ENCODE results near the gene NRCAM. TPM values are rescaled to one million over a fixed set of nuclear protein-coding genes. Genes with fewer than 3 reads are reported as not detected.

NRCAM gene
- total RNA-seq, 4 donors from 2014 or later: 1.1 to 6.1 (median 4.0) TPM

DNA sequence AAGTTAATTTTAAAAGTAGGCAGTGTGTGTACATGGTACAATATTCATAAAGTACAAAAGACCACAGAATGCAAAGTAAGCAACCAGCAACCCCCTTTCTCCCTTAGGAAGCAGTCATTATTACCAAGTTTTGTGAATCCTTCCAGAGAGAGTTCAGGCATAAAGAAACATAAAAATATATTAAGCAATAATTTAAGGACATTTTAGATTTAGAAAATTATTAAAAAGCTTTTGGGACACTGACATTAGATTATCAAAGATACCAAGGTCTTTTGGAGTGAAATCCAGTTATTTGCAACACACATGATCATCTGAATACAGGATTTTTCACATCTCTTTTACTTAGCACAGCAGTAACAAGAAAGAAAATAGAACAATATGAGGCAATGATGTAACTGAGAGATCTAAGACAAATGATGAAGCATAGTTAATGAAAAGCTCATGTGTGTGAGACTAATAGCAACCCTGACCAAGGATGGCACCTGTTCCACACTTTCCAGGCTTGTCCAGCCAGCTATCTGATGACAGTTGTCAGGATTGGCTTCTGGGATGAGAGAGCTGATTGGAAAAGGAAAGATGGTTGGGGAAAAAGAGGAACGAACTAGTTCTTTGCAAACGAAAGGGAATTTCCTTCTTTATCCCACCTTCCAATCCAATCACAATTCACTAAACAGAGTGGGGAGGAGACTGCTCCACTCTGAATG, 210.6 kb downstream of the NRCAM start:
- H3K4me3 ChIP-seq (ENCODE audit: low read depth, poor library complexity, severe bottlenecking): no peak overlapping the region
- intact Hi-C loops (cut with DNase I; ENCODE audit: low total_unique reads): no loop called here
- WGBS, 2 donors: 44 to 52% methylated on average over 2 of the region's 2 CpGs
- TF ChIP-seq, protein P1, sequence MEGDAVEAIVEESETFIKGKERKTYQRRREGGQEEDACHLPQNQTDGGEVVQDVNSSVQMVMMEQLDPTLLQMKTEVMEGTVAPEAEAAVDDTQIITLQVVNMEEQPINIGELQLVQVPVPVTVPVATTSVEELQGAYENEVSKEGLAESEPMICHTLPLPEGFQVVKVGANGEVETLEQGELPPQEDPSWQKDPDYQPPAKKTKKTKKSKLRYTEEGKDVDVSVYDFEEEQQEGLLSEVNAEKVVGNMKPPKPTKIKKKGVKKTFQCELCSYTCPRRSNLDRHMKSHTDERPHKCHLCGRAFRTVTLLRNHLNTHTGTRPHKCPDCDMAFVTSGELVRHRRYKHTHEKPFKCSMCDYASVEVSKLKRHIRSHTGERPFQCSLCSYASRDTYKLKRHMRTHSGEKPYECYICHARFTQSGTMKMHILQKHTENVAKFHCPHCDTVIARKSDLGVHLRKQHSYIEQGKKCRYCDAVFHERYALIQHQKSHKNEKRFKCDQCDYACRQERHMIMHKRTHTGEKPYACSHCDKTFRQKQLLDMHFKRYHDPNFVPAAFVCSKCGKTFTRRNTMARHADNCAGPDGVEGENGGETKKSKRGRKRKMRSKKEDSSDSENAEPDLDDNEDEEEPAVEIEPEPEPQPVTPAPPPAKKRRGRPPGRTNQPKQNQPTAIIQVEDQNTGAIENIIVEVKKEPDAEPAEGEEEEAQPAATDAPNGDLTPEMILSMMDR (IDR thresholded peaks at IDR 0.05): no peak
- TF ChIP-seq POLR2A (IDR thresholded peaks at IDR 0.05): no peak
- no peak for DNase-seq (ENCODE audit: low spot score in 2 of 2)

DNA sequence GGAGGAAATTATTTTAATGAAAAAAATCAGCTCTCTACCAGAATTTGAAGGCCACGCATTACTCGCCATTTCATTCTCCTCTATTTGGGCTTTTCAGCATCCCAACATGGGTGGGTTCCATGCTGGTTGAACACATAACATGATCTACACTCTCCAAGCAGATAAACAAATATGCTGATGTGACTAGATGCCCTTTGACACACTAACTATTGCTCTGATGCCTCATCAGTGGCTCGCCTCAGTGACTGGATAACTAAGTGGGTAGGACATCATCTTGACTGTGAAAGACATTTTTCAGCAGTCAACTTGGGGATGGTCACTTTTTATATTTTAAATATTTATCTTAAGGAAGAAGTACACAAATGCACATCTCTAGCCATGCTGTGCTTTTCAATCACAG, 212.1 kb downstream of the NRCAM start:
- intact Hi-C loops (cut with DNase I; ENCODE audit: low total_unique reads): no loop called here
- no peak overlapping the region for H3K4me3 ChIP-seq (ENCODE audit: low read depth, poor library complexity, severe bottlenecking)
- DNase-seq (ENCODE audit: low spot score in 2 of 2): no peak
- no peak for TF ChIP-seq POLR2A (IDR thresholded peaks at IDR 0.05)
- TF ChIP-seq, protein P1 (IDR thresholded peaks at IDR 0.05): no peak
- 94 to 98% methylated on average over 3 of the region's 3 CpGs for WGBS, 2 donors

- TF ChIP-seq POLR2A (IDR thresholded peaks at IDR 0.05): no peak
- TF ChIP-seq, protein P1 (IDR thresholded peaks at IDR 0.05): no peak
- WGBS, 2 donors: 70 to 74% methylated on average over 11 of the region's 11 CpGs
- H3K4me3 ChIP-seq (ENCODE audit: low read depth, poor library complexity, severe bottlenecking): no peak overlapping the region
- DNase-seq (ENCODE audit: low spot score in 2 of 2): no peak
- intact Hi-C loops (cut with DNase I; ENCODE audit: low total_unique reads): no loop called here
Observed at GRCh38 chr7:108239501-108240225, 216.6 kb downstream of the NRCAM start.

- WGBS, 2 donors: 60 to 66% methylated on average over 2 of the region's 2 CpGs
- DNase-seq (ENCODE audit: low spot score in 2 of 2): no peak
- intact Hi-C loops (cut with DNase I; ENCODE audit: low total_unique reads): no loop called here
- TF ChIP-seq, protein P1 (IDR thresholded peaks at IDR 0.05): no peak
- no peak for TF ChIP-seq POLR2A (IDR thresholded peaks at IDR 0.05)
- no peak overlapping the region for H3K4me3 ChIP-seq (ENCODE audit: low read depth, poor library complexity, severe bottlenecking)
Observed at GRCh38 chr7:108236681-108237415, 219.4 kb downstream of the NRCAM start.

DNA sequence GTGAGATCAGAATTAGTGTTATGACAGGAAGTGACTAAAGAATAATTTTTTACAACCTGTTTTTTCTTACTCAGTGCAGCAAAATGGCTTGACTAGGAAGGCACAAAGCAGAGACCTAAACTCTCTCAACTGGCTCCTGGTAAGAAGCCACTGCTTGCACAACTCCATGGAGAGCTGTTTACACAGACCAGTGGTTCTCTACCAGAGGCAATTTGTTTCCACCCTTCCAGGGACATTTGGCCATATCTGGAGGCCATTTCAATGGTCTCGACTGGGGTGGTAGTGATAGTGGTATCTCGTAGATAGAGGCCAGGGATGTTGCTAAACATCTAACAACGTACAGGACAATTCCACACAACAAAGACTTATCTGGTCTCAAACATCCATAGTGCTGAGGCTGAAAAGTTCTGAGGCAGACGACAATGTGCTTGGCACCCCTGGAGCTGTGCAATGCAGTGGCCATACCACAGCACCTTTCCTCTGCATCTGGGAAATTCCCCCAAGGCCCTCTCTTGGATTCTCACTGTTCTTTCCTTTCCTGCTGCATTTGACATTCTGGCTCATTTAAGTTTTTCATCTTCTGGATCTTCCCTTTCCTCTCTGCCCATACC, 220.7 kb downstream of the NRCAM start:
- intact Hi-C loops (cut with DNase I; ENCODE audit: low total_unique reads): no loop called here
- no peak for DNase-seq (ENCODE audit: low spot score in 2 of 2)
- no peak overlapping the region for H3K4me3 ChIP-seq (ENCODE audit: low read depth, poor library complexity, severe bottlenecking)
- WGBS, 2 donors: 87 to 93% methylated on average over 4 of the region's 4 CpGs
- no peak for TF ChIP-seq POLR2A (IDR thresholded peaks at IDR 0.05)
- TF ChIP-seq, protein P1 (IDR thresholded peaks at IDR 0.05): no peak

Data from lower leg skin (tissue), 4 donors.